Measurements from ENCODE around the gene SCN2B. TPM values are rescaled to one million over a fixed set of nuclear protein-coding genes. Genes with fewer than 3 reads are reported as not detected.

Gene SCN2B
- total RNA-seq, 2 donors from 2014 or later = 0.05 TPM; not detected in 1

DNA sequence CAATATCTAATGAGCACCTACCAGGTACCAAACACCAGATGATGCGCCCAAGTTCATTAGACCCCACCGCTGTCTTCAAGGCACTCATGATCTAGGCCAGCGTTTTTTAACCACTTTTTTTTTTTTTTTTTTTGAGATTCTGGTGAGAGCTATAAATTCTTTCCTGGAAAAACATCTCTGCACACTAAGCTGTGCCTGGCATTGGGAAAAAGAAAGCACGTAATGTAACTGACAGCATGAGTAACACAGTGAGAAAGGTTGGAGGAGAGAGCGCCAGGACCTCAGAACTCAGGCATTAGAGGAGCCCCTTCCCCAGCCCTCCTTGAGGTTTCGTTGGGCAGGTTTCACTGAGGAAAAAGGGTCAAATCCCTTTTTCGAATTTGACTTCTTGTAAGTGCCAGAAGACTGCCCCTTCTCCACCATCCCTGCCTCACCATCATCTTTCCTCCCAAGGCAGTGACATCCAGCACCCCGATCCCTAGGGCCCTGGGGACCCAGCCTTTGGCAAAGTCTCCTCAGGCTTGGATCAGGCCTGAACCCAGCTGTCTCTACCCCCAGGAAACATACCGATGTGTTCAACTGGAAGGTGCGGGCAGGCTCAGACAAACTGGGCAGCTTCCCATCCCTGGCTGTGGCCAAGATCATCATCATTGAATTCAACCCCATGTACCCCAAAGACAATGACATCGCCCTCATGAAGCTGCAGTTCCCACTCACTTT, 63.6 kb downstream of the SCN2B start:
- H3K9me3 Mint-ChIP-seq = no peaks in the 10 kb centered on the region
- DNase-seq (ENCODE audit: low spot score in 2 of 2) = no peak
- no peak for ATAC-seq
- H3K27ac Mint-ChIP-seq = no peak overlapping the region
- H3K36me3 Mint-ChIP-seq = no peaks in the 10 kb centered on the region

Other genes with a start within 250 kb of the SCN2B start
- 1 to 10 TPM in 1 of 2 donors, under 1 TPM in 1; 0.39 to 1.8 TPM for gene TMPRSS13, start 247.2 kb downstream of the SCN2B start, total RNA-seq
- gene IL10RA, start 190.2 kb downstream of the SCN2B start, total RNA-seq = 10 to 100 TPM; 31.6 to 32.2 TPM
- gene TMPRSS4, start 99.6 kb downstream of the SCN2B start, total RNA-seq = not detected
- gene SMIM35, start 89.7 kb downstream of the SCN2B start, total RNA-seq = not detected
- gene SCN4B, start 23.8 kb downstream of the SCN2B start, total RNA-seq = 1 to 10 TPM in 1 of 2 donors, under 1 TPM in 1; 0.25 to 1.8 TPM
- 100 to 1,000 TPM; 125 to 239 TPM for gene JAML, start 48.4 kb upstream of the SCN2B start, total RNA-seq
- gene MPZL3, start 75.7 kb upstream of the SCN2B start, total RNA-seq = 10 to 100 TPM; 35.0 to 93.0 TPM
- 10 to 100 TPM; 39.4 to 64.1 TPM for gene MPZL2, start 87.7 kb upstream of the SCN2B start, total RNA-seq
- gene CD3E, start 128.1 kb upstream of the SCN2B start, total RNA-seq = 100 to 1,000 TPM; 371 to 455 TPM
- gene CD3D, start 166.1 kb upstream of the SCN2B start, total RNA-seq = 100 to 1,000 TPM; 337 to 341 TPM
- gene CD3G, start 167.7 kb upstream of the SCN2B start, total RNA-seq = 100 to 1,000 TPM in 1 of 2 donors, 10 to 100 TPM in 1; 82.9 to 123 TPM
- 10 to 100 TPM; 40.6 to 47.8 TPM for gene UBE4A, start 183.0 kb upstream of the SCN2B start, total RNA-seq
- 100 to 1,000 TPM; 231 to 249 TPM for gene ATP5MG, start 225.0 kb upstream of the SCN2B start, total RNA-seq